ENCODE measurements around the gene SUN5.

SUN5 gene

DNA sequence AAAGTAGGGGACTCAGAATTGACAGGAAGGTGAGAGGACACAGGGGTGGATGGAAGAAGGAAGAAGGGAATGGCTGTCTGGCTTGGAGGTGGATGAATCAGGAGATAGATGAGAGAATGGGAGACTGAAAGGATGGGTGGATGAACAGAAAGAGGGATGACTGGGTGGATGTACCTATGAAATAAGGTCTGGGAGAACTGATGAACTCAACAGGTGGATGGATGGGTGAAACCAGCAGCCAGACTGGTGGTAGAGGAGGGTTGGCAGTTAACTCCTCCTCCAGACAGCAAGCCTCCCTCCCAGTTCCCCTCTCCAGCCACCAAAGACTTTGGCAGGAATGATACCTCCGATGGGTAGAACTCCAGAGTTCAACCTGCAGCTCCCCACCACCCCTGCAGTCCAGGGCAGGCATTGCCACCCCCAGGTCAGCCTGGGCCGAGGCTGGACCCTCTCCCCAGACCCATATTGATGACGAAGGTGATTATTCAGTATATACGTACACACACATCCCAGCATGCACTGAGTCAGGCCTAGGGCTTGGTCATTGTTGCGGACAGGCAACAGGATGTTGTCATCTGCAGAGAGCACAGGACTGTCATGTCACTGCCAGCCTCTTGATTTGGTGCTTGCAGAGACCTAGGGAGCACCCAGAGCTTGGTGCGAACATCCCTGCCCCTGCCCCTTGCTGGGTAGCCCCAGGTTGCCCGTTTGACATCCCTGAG lies 2.0 kb downstream of the SUN5 start:
- TF ChIP-seq GATA2 (IDR thresholded peaks at IDR 0.05; ENCODE audit: low read depth, low read length) (no peak), GATA3 (IDR thresholded peaks at IDR 0.05; ENCODE audit: low read depth, low read length) (no peak)

DNA sequence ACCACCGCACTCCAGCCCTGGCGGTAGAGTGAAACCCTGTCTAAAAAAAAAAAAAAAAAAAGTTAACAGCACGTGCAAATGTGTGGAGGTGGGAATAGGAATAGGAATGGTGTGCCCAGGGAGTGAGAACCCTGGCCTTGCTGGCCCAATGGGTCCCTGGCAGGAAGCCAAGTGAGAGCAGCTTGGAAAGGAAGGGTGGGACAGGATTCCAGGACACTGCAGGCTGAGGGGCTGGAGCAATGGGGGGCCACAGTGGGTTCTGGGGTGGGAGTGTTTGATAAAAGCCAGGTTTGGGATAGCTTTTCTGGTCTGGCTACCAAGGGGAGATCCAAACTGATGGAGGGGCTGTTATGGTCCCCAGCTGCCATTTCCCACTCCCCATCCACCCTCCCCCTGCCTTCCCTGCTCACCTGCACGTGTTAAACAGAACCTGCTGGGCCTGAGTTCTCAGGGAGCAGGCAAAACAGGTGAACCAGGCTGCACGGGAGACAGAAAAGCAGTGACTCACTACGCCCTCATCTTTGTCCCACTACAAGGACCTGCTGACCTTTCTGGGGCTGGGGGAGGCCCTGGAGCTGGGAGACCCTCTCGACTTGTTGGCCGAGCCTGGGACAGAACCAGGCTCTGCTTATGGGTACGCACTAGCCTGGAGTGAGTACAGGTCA lies 3.3 kb downstream of the SUN5 start:
- TF ChIP-seq GATA3 (IDR thresholded peaks at IDR 0.05; ENCODE audit: low read depth, low read length) (no peak), GATA2 (IDR thresholded peaks at IDR 0.05; ENCODE audit: low read depth, low read length) (no peak)

DNA sequence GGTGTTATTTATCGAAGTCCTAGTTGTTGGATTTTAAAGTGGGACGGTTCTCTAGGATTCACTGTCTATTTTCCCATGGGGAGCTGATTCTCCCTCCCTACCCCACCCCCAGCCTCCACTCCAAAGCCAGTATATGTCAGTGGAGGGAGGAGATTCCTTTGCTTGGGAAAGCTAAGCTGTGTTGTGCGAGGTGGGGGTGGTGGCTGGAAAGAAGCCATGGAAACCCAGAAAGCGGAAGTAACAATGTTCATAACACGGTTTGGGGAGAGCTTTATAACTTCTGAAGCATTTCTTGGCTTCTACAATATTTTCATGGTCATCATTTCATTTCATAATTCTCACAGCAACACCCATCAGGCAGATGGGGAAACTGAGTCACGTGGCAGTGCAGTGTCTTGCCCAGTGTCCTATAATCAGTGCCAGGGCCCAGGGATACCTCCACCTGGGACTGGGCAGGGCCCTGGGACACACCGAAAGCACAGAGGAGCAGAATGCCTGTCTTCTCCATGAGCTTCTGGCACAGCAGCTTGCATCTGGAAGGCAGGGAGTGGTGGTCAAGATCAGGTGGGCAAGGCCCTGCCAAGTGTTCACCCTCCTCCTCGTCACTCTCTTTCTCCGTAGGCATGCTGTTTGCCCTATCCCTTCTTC lies 4.5 kb downstream of the SUN5 start:
- TF ChIP-seq GATA2 (IDR thresholded peaks at IDR 0.05; ENCODE audit: low read depth, low read length) (no peak), GATA3 (IDR thresholded peaks at IDR 0.05; ENCODE audit: low read depth, low read length) (no peak)

DNA sequence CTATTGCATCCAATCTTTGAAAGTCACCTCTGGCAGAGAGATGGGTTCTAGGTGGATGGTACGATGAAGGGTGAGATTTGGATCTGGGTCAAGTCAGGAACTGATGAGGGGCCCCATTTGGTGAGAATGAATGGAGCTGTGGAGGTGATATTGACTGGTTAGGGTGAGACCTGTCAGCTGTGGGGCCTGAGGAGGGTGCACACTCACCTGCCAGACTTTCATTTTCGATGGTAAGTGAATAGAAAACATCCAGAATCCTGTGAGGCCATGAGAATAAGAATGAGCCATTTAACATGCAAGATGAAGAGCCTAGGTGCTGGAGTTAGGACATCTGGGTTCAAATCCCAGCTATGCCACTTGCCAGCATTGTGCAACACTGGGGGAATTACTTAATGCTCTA lies 6.8 kb downstream of the SUN5 start:
- TF ChIP-seq GATA2 (IDR thresholded peaks at IDR 0.05; ENCODE audit: low read depth, low read length) = no peak

DNA sequence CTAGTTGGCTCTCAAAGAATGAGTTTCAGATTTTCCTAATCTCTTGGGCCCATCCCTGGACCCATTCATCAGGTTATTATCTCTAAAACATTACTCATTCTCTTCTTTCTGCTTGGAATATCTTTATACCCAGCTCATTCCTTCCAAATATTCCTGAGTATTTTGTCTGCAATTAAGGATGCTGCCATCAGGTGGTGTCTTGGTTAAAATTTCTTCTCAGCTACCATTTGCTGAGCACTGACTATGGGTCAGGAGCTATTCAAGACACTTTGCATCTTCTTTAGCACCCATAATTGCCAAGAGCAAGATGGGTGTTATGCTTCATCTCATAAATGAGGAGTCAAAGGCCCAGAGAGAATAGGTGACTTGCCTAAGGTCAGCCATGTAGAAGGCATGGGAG lies 8.4 kb downstream of the SUN5 start:
- TF ChIP-seq GATA3 (IDR thresholded peaks at IDR 0.05; ENCODE audit: low read depth, low read length) (no peak), GATA2 (IDR thresholded peaks at IDR 0.05; ENCODE audit: low read depth, low read length) (no peak)

DNA sequence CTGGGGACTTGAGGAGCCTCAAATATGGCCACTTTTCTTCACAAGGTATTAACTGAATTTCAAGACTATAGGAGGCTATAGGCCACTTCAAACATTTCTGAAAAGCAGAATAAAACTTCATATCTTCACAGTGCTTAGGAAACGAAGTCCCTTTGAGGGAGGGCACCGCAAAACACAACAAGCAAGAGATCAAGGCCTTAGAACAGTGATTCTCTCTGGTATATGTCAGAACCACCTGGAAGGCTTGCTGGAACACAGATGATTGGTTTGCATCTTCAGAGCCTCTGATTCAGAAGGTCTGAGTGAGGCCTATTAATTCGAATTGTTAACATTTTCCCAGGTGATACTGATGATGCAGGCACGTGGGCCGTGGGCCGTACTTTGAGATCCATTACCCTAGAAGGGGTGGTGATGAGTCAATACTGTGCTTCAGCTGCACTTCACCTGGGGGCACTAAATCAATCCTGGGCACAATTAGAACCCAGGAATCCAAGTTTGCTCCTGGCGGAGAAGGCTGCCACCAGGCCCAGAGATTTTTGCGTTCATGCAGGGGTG lies 10.7 kb downstream of the SUN5 start:
- TF ChIP-seq GATA3 (IDR thresholded peaks at IDR 0.05; ENCODE audit: low read depth, low read length) (no peak), GATA2 (IDR thresholded peaks at IDR 0.05; ENCODE audit: low read depth, low read length) (no peak)

DNA sequence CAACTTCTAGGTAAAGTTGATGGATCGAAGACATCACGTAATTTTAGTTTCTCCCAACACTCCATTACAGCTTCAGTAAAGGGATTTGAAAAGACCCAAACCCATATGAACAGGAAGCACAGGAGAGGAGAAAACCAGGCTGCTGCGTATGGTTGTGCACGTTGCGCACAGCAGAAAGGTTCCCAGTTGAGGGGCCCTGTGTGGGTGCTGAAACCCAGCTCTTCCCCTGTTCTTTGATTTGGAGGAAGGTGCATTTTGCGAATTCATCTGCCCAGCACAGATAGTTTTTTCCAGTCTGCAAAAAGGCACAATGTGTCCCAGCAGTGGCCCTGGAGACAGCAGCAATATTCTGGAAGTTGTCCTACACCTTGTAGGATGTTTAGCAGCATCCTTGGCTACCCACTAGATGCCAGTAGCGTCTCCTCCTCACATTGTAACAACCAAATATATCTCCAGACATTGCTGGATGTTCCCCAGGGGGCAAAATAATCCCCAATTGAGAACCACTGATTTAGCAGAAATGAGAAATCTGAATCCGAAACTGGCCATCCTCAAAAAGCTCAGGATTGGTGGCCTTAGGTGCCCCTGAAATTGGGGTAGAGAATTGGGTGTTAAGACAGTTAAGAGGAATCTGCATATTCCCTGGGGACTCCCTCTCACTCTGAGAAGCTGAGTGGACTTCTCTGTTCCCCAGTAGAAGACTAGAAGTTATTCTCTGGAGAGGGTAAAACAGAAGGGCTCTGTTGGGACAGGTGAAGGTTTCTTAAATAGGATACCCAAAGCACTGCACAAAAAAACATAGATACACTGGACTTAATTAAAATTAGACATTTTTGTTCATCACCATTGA lies 12.2 kb downstream of the SUN5 start:
- TF ChIP-seq GATA3 (IDR thresholded peaks at IDR 0.05; ENCODE audit: low read depth, low read length) (no peak), GATA2 (IDR thresholded peaks at IDR 0.05; ENCODE audit: low read depth, low read length) (no peak)

DNA sequence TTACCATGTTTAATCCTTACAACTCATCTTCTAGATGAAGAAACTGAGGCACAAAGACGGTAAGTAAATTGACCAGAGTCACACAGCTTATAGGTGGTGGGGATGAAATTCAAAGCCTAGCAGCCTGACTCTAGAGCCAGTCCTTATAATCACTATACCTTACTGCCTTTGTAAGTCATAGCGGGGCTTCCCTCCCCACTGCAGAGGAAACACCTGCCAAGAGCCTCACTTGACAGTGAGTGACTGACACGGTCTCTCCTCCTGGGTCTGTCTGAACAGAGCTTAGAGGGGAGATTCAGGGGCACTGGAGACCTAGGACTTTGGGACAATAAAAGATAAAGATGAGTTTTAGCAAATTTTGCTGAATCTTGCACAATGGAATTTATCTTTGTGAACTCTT lies 12.8 kb downstream of the SUN5 start:
- TF ChIP-seq GATA3 (IDR thresholded peaks at IDR 0.05; ENCODE audit: low read depth, low read length) = no peak
- no peak for TF ChIP-seq GATA2 (IDR thresholded peaks at IDR 0.05; ENCODE audit: low read depth, low read length)

DNA sequence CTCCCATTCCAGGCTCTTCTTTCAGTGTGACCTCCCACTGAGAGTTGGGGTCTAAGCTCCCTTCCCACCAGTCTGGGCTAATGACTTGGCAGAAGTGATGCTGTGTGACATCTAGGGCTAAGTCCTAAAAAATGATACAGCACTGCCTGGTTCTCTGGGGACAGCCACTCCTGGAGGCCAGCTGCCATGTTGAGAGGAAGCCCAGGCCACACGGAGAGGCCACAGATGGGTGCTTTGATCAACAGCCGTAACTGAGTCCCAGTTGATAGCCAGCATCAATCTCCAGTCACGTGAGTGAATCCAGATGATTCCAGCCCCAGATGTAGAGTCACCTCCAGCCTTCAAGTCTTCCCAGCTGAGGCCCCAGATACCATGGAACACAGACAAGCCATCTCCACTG lies 13.8 kb downstream of the SUN5 start:
- TF ChIP-seq GATA2 (IDR thresholded peaks at IDR 0.05; ENCODE audit: low read depth, low read length) (no peak), GATA3 (IDR thresholded peaks at IDR 0.05; ENCODE audit: low read depth, low read length) (no peak)

DNA sequence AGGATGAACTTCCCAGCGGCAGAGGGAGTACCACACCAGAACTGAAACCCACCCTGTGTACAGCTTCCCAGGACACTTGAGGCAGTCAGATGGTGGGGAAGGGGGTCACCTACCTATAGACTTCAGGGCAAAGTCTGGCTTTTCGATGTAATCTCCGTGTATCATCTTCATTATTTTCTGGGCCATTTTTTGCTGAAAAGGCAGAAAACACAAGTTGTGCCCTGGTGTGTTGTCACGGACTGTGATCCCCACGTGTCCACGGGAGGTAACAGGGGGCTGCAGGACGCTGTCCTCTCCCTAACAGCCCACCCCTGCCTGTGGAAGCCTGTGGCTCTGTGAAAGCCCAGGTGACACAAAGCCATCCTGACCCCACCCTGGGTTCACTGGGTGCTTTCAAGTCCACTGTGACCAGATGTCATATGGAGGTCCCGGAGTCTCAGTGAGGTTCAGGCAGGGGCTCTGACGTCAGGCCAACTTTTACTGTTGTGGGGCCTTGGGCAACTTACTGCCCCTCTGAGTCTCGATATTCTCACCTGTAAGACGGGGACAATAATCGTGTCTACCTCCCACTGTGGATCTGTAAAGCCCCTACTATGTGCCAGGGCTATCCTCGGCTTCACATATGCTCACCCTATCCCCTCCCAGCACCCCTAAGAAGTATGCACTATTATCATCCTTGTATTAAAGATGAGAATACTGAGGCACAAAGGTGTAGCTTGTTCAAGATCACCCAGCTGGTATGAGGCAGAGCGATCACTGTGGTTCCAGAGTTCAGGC lies 14.5 kb downstream of the SUN5 start:
- TF ChIP-seq GATA2 (IDR thresholded peaks at IDR 0.05; ENCODE audit: low read depth, low read length) (no peak), GATA3 (IDR thresholded peaks at IDR 0.05; ENCODE audit: low read depth, low read length) (no peak)

DNA sequence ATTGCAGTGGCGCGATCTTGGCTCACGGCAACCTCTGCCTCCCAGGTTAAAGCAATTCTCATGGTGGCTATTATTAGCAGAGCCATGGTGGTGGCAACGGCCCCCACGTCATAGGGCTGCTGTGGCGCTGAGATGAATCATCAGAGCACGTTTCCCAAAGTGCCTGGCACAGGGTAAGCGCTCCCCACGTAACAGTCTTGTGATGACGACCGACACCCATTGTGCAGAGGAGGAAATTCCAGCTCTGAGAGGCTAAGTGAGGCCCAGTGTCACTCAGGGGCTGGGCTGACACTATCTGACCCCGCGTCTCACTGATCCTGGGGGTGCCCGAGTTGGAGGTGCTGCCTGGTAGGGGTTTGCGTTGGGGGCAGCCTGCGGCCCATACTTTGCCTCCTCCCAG lies 16.2 kb downstream of the SUN5 start:
- TF ChIP-seq GATA2 (IDR thresholded peaks at IDR 0.05; ENCODE audit: low read depth, low read length) (no peak), GATA3 (IDR thresholded peaks at IDR 0.05; ENCODE audit: low read depth, low read length) (no peak)

DNA sequence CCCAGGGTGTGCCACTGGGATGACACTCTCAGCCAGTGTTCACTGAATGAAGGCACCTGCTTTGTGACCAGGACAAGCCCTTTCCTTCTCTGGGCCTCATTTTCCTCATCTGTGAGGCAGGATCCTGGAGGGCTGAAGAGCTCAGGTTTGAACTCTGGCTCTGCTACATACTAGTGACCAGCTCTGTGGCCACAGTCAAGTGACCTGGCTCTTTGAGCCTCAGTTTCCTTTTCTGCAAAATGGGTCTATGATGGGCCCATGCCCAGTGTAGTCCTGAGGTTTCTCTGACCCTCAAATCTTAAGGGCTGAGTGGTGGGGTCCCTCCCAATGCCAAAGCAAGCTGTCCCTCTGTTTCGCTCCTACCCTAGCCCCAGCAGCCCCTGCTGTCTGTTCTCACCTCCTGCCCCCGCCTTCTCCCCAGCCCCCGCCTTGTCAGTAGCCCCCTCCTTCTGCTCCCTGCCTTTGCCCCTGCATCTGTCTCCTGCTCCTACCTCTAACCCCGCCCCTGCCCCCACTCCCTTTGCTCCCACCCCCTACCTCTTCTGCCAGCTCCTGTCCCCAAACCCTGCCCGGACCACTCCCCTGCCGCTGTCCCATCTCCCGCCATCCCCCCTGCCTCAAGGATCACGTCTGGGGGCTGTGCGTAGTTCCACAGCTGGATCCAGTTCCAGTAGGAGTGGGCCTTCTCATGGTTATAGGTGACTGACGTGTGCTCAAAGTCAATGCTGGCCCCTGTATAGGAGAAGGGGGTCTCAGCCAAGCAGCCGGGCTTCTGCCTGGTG lies 17.0 kb downstream of the SUN5 start:
- TF ChIP-seq GATA3 (IDR thresholded peaks at IDR 0.05; ENCODE audit: low read depth, low read length) = no peak
- no peak for TF ChIP-seq GATA2 (IDR thresholded peaks at IDR 0.05; ENCODE audit: low read depth, low read length)

Measured in SH-SY5Y (cell line).